Fibroblast of skin of left quadriceps (primary cell): Measurements from ENCODE around the gene PDE9A.

Experiments used
- DNase-seq, 2 experiments: peaks; one replicate each; pipeline ENCODE4 v3.0.0-alpha.2; 2013; ENCODE audit warnings: low read depth in 2 of 2

PDE9A gene

GRCh38 chr21:42735944-42736343, 82.5 kb downstream of the PDE9A start:
- no peak for DNase-seq

- no peak for DNase-seq
Measured at GRCh38 chr21:42736646-42737350, 83.4 kb downstream of the PDE9A start.

- DNase-seq = no peak
Measured at GRCh38 chr21:42737951-42738590, 84.7 kb downstream of the PDE9A start.

- no peak for DNase-seq
Measured at GRCh38 chr21:42739061-42739931, 85.9 kb downstream of the PDE9A start.

- no peak for DNase-seq
Measured at GRCh38 chr21:42740405-42740909, 87.0 kb downstream of the PDE9A start.

GRCh38 chr21:42741066-42741465, 87.6 kb downstream of the PDE9A start:
- DNase-seq = no peak

- DNase-seq = no peak
Measured at GRCh38 chr21:42744520-42745445, 91.4 kb downstream of the PDE9A start.

GRCh38 chr21:42745511-42746239, 92.3 kb downstream of the PDE9A start:
- DNase-seq = no peak

- no peak for DNase-seq
Measured at GRCh38 chr21:42746240-42746592, 92.8 kb downstream of the PDE9A start.

- DNase-seq = no peak
Measured at GRCh38 chr21:42746593-42747275, 93.3 kb downstream of the PDE9A start.

- DNase-seq = no peak
Measured at GRCh38 chr21:42747276-42747701, 93.9 kb downstream of the PDE9A start.

- no peak for DNase-seq
Measured at GRCh38 chr21:42747746-42748351, 94.4 kb downstream of the PDE9A start.

- DNase-seq = no peak
Measured at GRCh38 chr21:42748620-42749176, 95.3 kb downstream of the PDE9A start.

GRCh38 chr21:42750737-42751530, 97.5 kb downstream of the PDE9A start:
- no peak for DNase-seq

- no peak for DNase-seq
Measured at GRCh38 chr21:42751866-42752265, 98.4 kb downstream of the PDE9A start.

GRCh38 chr21:42753804-42754203, 100.4 kb downstream of the PDE9A start:
- no peak for DNase-seq

- DNase-seq = no peak
Measured at GRCh38 chr21:42754270-42754933, 101.0 kb downstream of the PDE9A start.
